ENCODE data around the gene CDK16.

Gene CDK16

GRCh38 chrX:47209508-47210238 lies 8.8 kb upstream of the CDK16 start:
- no peak for DNase-seq

DNA sequence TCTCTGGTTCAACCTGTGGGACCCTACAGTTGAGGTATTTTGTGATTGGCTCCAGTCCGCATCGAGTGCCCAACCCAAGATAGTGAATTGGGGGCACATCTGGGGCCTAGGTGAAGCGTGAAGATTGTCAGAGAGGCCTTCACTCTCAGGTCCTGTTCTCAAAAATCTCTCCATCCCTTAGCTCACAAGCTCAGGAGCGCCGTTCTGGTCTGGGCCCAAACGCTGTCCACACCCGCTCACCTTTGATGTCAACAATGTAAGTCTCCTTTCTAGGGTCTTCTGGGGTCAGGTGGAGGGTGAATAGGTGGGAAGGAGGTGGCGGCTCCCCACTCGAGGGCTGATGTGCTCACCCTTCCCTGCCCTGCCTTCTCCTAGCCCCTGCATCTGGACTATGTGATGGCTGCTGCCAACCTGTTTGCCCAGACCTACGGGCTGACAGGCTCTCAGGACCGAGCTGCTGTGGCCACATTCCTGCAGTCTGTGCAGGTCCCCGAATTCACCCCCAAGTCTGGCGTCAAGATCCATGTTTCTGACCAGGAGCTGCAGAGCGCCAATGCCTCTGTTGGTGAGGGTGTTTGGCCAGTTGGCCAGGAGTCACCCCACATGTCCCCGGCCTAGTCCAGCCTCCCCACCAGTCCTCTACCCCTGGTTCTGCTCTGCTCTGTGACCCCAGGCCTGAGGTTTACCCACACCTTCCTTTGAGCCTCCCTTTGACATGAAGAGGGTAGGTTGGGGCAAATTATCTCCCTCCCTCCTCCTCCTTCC lies 7.6 kb upstream of the CDK16 start:
- DNase-seq = no peak

DNA sequence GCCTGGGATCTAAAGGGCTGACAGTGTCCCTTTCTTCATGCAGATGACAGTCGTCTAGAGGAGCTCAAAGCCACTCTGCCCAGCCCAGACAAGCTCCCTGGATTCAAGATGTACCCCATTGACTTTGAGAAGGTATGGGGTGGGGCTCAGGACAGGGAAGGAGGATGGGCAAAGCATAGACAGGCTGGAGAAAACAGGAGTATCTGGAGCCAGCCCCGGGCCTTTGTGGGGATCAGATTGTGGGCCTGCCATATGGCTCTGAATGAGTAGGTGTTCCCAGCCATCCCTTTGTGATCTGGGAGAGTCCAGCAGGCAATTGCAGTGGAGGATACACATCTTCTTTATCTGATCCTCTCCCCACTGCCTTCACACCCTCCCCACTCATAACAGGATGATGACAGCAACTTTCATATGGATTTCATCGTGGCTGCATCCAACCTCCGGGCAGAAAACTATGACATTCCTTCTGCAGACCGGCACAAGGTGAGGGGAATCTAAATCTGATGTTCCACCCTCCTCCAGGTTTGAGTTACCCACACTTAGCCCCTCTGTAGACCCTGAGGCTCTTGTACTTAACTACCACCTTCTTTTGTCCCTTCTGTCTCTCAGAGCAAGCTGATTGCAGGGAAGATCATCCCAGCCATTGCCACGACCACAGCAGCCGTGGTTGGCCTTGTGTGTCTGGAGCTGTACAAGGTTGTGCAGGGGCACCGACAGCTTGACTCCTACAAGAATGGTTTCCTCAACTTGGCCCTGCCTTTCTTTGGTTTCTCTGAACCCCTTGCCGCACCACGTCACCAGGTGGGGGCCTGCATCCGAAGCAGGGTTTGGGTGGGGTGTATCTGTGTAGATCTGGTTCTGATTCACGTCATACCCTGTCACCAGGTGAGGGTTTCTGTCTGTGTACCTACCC lies 5.8 kb upstream of the CDK16 start:
- DNase-seq = no peak

DNA sequence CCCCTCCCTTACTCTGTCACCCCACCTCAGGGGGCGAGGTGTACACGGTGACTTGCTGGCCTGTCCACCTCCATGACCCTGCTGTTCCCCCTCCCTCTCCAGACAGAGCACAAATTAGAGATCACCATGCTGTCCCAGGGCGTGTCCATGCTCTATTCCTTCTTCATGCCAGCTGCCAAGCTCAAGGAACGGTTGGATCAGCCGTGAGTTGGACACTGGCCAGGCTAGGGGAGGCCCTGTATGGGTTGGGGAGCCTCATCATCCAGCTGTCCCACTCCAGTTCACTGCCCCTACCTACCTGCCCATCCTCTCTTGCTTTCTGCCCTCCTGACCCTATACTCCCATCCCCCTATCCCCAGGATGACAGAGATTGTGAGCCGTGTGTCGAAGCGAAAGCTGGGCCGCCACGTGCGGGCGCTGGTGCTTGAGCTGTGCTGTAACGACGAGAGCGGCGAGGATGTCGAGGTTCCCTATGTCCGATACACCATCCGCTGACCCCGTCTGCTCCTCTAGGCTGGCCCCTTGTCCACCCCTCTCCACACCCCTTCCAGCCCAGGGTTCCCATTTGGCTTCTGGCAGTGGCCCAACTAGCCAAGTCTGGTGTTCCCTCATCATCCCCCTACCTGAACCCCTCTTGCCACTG lies 3.9 kb upstream of the CDK16 start:
- DNase-seq = no peak

GRCh38 chrX:47215291-47215900 lies 3.1 kb upstream of the CDK16 start:
- DNase-seq = no peak

GRCh38 chrX:47216393-47216925 lies 2.0 kb upstream of the CDK16 start:
- DNase-seq = no peak

DNA sequence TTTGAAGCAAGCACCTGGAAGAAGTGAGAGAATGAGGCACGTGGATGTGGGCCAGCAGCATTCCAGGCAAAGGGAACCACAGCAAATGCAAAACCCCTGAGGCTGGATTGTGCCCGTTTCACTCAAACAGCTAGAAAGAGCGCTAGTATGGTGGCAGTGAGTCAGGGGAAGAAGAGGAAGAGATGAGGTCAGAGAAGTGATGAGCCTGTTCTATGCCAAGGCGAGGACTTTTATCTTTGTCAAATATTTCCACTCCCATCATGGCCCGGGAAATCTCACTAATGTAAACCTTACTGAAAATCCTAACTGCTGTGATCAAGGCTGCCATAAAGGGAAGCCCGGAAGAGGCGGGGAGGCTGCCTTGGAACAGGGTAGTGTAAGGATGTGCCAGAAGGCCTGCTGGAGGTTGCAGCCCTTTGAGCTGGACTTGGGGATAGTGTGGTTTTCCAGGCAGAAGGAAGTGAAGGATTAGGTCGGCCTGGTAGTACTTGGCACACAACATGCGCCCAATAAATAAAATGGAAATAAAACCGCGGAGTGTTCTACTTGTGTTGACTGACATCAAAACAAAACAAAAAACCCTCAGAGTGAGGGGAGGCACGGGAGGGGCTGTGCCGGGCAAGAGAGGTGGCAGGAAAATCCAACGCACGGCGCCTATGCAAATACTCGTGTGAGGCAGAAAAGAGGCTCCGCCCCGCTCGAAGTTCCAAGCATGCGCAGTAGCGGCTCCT lies 1.2 kb upstream of the CDK16 start:
- no peak for DNase-seq

- DNase-seq = peak; percentile 88
Observed at GRCh38 chrX:47217852-47218279, 615 bp upstream of the CDK16 start.

DNA sequence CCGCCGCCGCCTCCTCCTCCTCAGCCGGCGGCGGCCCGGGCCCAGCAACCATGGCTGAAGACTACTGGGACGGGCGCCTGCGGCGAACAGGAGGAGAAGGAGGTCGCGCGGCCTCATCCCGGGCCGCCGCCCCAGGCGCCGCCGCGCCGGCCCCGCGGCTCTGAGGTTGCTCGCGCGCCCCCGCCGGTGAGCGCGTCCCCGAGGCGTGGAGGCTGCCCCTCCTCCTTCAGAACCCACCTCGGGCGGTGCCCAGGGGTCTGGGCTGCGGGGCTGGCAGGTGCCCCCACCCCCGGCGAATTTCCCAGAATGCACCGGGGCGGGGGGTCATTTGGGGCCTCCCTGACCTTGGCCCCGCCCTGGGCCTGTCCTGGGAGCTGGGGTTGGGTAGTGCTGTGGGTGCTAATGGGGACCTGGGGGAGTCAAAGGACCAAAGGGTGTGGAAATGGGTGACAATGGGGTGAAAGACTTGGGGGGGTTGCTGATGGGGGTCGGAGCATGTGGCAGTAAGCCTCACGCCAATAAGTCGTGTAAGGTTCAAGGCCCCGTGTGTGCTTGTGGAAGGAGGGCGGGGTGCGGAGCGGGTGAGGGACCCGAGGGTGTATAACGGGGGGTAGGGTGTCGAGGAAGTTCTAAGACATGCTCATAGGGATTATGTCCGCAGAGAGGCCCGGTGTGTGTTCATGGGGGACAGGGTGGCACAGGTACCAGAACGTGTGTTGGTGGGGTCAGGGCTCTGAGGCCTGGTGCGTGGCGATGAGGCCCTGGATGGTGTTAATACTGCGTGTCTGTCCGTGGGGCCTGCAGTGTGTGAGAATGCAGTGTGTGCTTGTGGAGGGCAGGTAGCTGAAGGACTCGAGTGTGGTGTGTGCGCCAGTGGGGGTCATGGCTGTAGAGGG lies 687 bp downstream of the CDK16 start:
- DNase-seq = no peak

DNA sequence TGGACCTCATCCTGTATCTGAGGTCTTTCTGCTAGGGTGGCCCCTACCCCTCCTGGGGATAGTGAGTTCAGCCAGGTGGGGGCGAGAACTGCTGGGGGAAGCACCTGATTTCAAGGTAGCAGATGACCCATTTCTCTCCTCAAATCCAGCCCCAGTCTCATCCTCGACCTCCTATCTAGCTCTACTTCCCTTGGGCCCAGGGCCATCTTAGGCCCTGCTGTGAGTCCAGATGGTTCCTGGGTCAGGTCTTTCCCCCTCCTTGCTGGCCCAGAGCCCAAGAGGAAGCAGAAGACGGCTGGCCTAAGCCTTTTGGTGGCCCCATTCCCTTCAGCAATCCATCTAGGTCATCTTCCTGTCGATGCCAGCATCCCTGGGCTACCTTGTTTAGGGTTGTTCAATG lies 3.3 kb downstream of the CDK16 start:
- no peak for DNase-seq

DNA sequence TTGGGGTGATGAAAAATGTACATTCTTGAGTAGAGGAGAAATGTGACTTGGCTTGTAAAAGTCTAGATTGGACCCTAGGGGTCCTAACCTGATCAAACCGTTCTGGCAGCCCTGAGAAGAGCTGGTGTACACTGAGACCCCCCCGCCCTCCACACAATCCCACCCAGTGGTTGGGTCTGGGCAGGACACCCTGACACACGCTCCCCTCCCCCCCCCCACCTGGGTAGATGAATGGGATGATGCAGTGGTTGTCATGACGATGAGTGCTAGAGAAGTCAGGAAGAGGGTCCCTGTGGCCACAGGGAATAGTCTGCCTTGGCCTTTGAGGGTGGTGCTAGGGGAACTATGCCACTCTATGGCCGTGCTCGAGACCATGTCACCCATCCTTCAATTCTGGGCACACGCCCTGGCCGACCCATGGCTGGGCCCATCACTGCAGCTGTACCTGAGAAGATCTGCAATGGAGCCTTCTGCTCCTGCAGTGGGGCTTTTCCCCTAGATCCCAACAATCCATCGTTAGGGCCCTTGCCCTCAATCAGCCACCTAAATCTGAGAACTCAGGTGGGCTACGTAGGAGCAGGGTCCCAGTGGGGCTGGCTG lies 4.4 kb downstream of the CDK16 start:
- no peak for DNase-seq

DNA sequence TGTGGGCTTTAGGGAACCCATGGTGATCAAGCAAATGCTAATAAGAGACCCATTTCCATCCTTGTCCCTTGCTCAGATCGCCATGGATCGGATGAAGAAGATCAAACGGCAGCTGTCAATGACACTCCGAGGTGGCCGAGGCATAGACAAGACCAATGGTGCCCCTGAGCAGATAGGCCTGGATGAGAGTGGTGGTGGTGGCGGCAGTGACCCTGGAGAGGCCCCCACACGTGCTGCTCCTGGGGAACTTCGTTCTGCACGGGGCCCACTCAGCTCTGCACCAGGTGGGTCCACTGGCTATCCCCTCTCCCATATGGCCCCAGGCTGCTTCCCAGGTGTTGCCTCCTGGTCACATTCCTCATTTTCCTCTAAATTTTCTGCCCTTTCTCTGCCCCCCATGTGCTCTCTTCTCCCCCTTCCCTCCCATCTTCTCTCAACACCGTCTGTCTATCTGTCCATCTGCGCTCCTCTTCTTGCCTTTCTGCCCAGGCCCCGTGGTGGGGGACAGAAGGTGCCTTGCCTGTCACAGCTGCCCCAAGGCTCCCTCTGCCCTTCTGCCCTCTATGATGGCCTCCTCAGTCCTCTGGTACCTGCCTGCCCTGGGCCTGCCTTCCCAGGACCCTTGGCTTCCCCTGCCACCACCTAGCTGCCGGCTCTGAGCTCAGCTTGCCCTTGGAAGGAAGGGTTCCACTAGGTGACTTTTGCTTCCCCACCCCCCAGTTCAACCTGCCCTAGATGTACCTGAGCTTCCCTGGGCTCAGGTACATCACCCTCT lies 5.2 kb downstream of the CDK16 start:
- DNase-seq = no peak

GRCh38 chrX:47224266-47224895 lies 5.9 kb downstream of the CDK16 start:
- DNase-seq = no peak

- no peak for DNase-seq
Observed at GRCh38 chrX:47224896-47225290, 6.4 kb downstream of the CDK16 start.

- no peak for DNase-seq
Observed at GRCh38 chrX:47226071-47226470, 7.6 kb downstream of the CDK16 start.

- no peak for DNase-seq
Observed at GRCh38 chrX:47226531-47227333, 8.3 kb downstream of the CDK16 start.

- no peak for DNase-seq
Observed at GRCh38 chrX:47227334-47227583, 8.8 kb downstream of the CDK16 start.

Data from NCI-H2171 (cell line).